HepG2 (cell line): Measurements from ENCODE around the gene TBRG4.

Experiments used
- CBX2 ChIP-seq, 2 experiments: fragments of 200-600 bp in 1 of 2; sonication (generic); formaldehyde crosslinking in 1 of 2; IDR thresholded peaks; 2 replicates each; pipeline versions ENCODE4 v1.7.0 to v1.8.1; 2018 to 2022; ENCODE audit warnings: low read depth in 2 of 2, low read length in 1 of 2, mild to moderate bottlenecking in 1 of 2, missing genetic modification reagents in 1 of 2
- NONO ChIP-seq, 2 experiments: fragments of 450-650 bp in 1 of 2; sonication (generic) in 1 of 2; formaldehyde crosslinking in 1 of 2; IDR thresholded peaks in 1 of 2; conservative IDR thresholded peaks in 1 of 2; 2 replicates each; pipeline versions ENCODE4 v1.6.1 to v1.8.0; 2017 to 2022; ENCODE audit warnings: mild to moderate bottlenecking in 1 of 2, missing genetic modification reagents in 1 of 2, moderate library complexity in 1 of 2
- POLR2AphosphoS5 ChIP-seq: IDR thresholded peaks from 2 replicates; pipeline ENCODE4 v1.6.1; 2012; ENCODE audit warnings: low read depth, low read length
- YY1 ChIP-seq: IDR thresholded peaks from 2 replicates; pipeline ENCODE4 v1.6.1; 2011; ENCODE audit warnings: low read length, low read depth, moderate library complexity, mild to moderate bottlenecking; ENCODE audit not compliant: insufficient read depth, insufficient replicate concordance
- ZNF33B ChIP-seq: sonication (generic); formaldehyde crosslinking; IDR thresholded peaks from 2 replicates; pipeline ENCODE4 v1.5.1; 2020; ENCODE audit warnings: mild to moderate bottlenecking, missing genetic modification reagents
- TF ChIP-seq, protein P1 (sequence below): IDR thresholded peaks from 2 replicates; pipeline ENCODE4 v1.6.1; 2012; ENCODE audit warnings: inconsistent platforms
- TF ChIP-seq, protein P2 (sequence below): sonication (generic); formaldehyde crosslinking; IDR thresholded peaks from 2 replicates; pipeline ENCODE4 v1.5.0; 2020; ENCODE audit warnings: mild to moderate bottlenecking, missing genetic modification reagents, moderate library complexity
- TF ChIP-seq, protein P3 (sequence below): sonication (generic); formaldehyde crosslinking; IDR thresholded peaks from 2 replicates; pipeline ENCODE4 v1.4.0; 2020; ENCODE audit warnings: mild to moderate bottlenecking, missing genetic modification reagents
- TF ChIP-seq, protein P4 (sequence below): sonication (generic); formaldehyde crosslinking; IDR thresholded peaks from 2 replicates; pipeline ENCODE4 v1.4.0; 2020; ENCODE audit warnings: missing genetic modification reagents, borderline replicate concordance

DNA sequence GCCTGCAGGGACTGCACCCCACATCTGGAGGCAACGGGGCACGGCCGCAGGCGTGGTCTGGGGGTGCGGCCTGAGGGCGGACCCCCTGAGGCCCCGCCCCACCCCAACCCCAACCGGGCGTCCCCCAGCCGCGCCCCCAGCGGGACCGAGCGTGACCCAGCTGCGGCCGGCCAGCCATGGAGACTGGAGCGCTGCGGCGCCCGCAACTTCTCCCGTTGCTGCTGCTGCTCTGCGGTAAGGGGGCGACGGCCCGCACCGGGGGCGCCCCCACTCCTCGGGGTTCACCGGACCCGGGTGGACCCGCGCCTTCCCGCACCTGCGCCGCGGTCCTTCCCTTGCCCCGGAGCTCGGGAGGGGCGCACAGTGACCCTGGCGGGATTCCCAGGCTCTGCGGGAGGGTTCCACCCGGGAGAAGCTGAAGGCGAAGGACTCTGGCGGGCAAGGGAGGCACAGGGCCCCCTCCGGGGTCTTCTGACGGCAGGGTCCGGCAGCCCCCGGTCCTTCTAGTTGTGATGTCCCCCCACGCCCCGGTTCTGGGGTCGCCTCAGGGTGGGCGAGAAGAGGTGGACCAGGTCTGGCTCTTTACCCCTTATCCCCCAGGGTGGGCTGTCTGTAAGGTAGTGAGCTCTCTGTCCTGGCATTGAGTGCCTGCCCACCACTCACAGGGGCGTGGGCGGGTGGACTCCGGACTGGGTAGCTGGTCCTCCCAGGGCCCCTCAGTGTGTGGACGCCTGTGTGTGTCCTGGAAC lies 46.3 kb upstream of the TBRG4 start, which contains the start of gene RAMP3:
- TF ChIP-seq ZNF33B (CRISPR knock-in tag) (no peak), NONO (IDR thresholded peaks at IDR 0.05) (no peak), NONO (CRISPR knock-in tag; conservative IDR thresholded peaks at IDR 0.05) (no peak), YY1 (no peak), POLR2AphosphoS5 (no peak), CBX2 (IDR thresholded peaks at IDR 0.05; ENCODE audit: low read depth, low read length) (no peak), CBX2 (CRISPR knock-in tag; IDR thresholded peaks at IDR 0.05; ENCODE audit: low read depth) (no peak)
- TF ChIP-seq, protein P1, sequence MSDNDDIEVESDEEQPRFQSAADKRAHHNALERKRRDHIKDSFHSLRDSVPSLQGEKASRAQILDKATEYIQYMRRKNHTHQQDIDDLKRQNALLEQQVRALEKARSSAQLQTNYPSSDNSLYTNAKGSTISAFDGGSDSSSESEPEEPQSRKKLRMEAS, result no peak
- TF ChIP-seq, protein P2, sequence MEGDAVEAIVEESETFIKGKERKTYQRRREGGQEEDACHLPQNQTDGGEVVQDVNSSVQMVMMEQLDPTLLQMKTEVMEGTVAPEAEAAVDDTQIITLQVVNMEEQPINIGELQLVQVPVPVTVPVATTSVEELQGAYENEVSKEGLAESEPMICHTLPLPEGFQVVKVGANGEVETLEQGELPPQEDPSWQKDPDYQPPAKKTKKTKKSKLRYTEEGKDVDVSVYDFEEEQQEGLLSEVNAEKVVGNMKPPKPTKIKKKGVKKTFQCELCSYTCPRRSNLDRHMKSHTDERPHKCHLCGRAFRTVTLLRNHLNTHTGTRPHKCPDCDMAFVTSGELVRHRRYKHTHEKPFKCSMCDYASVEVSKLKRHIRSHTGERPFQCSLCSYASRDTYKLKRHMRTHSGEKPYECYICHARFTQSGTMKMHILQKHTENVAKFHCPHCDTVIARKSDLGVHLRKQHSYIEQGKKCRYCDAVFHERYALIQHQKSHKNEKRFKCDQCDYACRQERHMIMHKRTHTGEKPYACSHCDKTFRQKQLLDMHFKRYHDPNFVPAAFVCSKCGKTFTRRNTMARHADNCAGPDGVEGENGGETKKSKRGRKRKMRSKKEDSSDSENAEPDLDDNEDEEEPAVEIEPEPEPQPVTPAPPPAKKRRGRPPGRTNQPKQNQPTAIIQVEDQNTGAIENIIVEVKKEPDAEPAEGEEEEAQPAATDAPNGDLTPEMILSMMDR (CRISPR knock-in tag), result no peak
- TF ChIP-seq, protein P3, sequence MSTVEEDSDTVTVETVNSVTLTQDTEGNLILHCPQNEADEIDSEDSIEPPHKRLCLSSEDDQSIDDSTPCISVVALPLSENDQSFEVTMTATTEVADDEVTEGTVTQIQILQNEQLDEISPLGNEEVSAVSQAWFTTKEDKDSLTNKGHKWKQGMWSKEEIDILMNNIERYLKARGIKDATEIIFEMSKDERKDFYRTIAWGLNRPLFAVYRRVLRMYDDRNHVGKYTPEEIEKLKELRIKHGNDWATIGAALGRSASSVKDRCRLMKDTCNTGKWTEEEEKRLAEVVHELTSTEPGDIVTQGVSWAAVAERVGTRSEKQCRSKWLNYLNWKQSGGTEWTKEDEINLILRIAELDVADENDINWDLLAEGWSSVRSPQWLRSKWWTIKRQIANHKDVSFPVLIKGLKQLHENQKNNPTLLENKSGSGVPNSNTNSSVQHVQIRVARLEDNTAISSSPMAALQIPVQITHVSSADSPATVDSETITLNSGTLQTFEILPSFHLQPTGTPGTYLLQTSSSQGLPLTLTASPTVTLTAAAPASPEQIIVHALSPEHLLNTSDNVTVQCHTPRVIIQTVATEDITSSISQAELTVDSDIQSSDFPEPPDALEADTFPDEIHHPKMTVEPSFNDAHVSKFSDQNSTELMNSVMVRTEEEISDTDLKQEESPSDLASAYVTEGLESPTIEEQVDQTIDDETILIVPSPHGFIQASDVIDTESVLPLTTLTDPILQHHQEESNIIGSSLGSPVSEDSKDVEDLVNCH (CRISPR knock-in tag), result no peak
- TF ChIP-seq, protein P4, sequence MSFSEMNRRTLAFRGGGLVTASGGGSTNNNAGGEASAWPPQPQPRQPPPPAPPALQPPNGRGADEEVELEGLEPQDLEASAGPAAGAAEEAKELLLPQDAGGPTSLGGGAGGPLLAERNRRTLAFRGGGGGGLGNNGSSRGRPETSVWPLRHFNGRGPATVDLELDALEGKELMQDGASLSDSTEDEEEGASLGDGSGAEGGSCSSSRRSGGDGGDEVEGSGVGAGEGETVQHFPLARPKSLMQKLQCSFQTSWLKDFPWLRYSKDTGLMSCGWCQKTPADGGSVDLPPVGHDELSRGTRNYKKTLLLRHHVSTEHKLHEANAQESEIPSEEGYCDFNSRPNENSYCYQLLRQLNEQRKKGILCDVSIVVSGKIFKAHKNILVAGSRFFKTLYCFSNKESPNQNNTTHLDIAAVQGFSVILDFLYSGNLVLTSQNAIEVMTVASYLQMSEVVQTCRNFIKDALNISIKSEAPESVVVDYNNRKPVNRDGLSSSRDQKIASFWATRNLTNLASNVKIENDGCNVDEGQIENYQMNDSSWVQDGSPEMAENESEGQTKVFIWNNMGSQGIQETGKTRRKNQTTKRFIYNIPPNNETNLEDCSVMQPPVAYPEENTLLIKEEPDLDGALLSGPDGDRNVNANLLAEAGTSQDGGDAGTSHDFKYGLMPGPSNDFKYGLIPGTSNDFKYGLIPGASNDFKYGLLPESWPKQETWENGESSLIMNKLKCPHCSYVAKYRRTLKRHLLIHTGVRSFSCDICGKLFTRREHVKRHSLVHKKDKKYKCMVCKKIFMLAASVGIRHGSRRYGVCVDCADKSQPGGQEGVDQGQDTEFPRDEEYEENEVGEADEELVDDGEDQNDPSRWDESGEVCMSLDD (CRISPR knock-in tag), result no peak
